Ovary (tissue), 9 donors: ENCODE results near the gene PSTPIP1. TPM values are rescaled to one million over a fixed set of nuclear protein-coding genes. Genes with fewer than 3 reads are reported as not detected.

Experiments used
- DNase-seq, 5 donors: peaks; one replicate each; pipeline ENCODE4 v3.0.0-alpha.2; 2019 to 2020
- H3K27ac ChIP-seq, 2 donors: fragments of 200-600 bp; one replicate each; pipeline versions ENCODE4 v1.5.1 to v1.8.0; 2019 to 2022
- H3K27me3 ChIP-seq: fragments of 200-600 bp; one replicate; pipeline ENCODE4 v1.8.0; 2022
- H3K36me3 ChIP-seq: fragments of 200-600 bp; sonication (generic); one replicate; pipeline ENCODE4 v1.5.1; 2019
- H3K4me1 ChIP-seq: one replicate; pipeline ENCODE4 v1.8.1; 2013; ENCODE audit warnings: mild to moderate bottlenecking, moderate library complexity; ENCODE audit not compliant: insufficient read depth
- H3K4me3 ChIP-seq: fragments of 200-600 bp; sonication (generic); one replicate; pipeline ENCODE4 v1.5.1; 2017
- H3K9me3 ChIP-seq, 2 donors: fragments of 200-600 bp in 1 of 2; sonication (generic) in 1 of 2; one replicate each; pipeline versions ENCODE4 v1.5.1 to v1.8.1; 2013 to 2019; ENCODE audit warnings: mild to moderate bottlenecking in 1 of 2, moderate library complexity in 1 of 2
- CTCF ChIP-seq, 3 donors: fragments of 450-650 bp in 2 of 3; fragments of 200-600 bp in 1 of 3; IDR thresholded peaks; one replicate each; pipeline versions ENCODE4 v1.5.1 to v1.8.0; 2016 to 2022; ENCODE audit warnings: antibody characterized with exemption in 3 of 3, mild to moderate bottlenecking in 1 of 3
- EP300 ChIP-seq: sonication (generic); formaldehyde crosslinking; IDR thresholded peaks from one replicate; pipeline ENCODE4 v1.6.1; 2017; ENCODE audit warnings: antibody characterized with exemption
- POLR2A ChIP-seq: fragments of 450-650 bp; IDR thresholded peaks from one replicate; pipeline ENCODE4 v1.6.1; 2017; ENCODE audit warnings: antibody characterized with exemption, mild to moderate bottlenecking, moderate library complexity
- WGBS, 3 donors: extraction: QIAGEN DNeasy Blood & Tissue Kit in 1 of 3; methylation state at CpG; one replicate each; pipeline versions ENCODE4 v1.1.5 to v1.1.7; 2013 to 2017; 5-methylcytosine and 5-hydroxymethylcytosine counted together
- intact Hi-C, 4 donors: fragments of 100-400 bp; cut with DNase I; formaldehyde crosslinking; loops; one replicate each; pipeline versions ENCODE4 v1.11.0 to v1.15.1; 2022 to 2023
- polyA plus RNA-seq, 2 donors: library from polyadenylated mRNA; stranded (reverse); fragments of 200-250 nt in 1 of 2; fragments of 350-450 nt in 1 of 2; fragmentation: Illumina TruSeq in 1 of 2; extraction: RNeasy Lipid Tissue Mini Kit (QIAGEN cat#74804) in 1 of 2; gene quantifications; one replicate each; pipeline ENCODE4 v1.2.3, GENCODE V29; 2013 to 2014
- total RNA-seq, 7 donors: library from RNA; depleted of rRNA in 2 of 7; stranded (reverse); fragments of >200 nt in 2 of 7; fragmentation: NEBNext Ultra II Directional in 3 of 7; extraction: Animal tissue kit (Norgen Biotek cat#: 25700) in 3 of 7; gene quantifications; one replicate each; pipeline versions ENCODE4 v1.1.0 to v1.2.4, GENCODE V29; 2016 to 2023
- donor health status: DM: no; HTN: no; CAD: no; lungs with moderate emphysema.
- donor health status: DM: no; HTN: no; CAD: no.
- donor health status: Bipolar disorder and iron deficiency.
- donor health status: DM: yes; HTN: yes; CAD: no.
- donor health status: DM: no; HTN: no; CAD: no.
- donor health status: DM: yes; HTN: yes; CAD: no.

Gene PSTPIP1
- total and polyA plus RNA-seq, 9 donors = 1.4 to 10.9 (median 2.5) TPM

GRCh38 chr15:76987276-76987675 lies 7.7 kb upstream of the PSTPIP1 start:
- intact Hi-C loops = no loop called here
- 80 to 92% (median 89%) methylated on average over 6 of the region's 6 CpGs for WGBS, 3 donors
- no peak for DNase-seq
- Histone ChIP-seq H3K27me3 (no peaks in the 10 kb centered on the region), H3K4me3 (no peak overlapping the region), H3K9me3 (no peaks in the 10 kb centered on the region), H3K4me1 (peaks cover 4% of the 10 kb centered on the region), H3K36me3 (no peaks in the 10 kb centered on the region), H3K27ac (no peak overlapping the region)
- TF ChIP-seq CTCF (IDR thresholded peaks at IDR 0.05) = no peak
- no peak for TF ChIP-seq EP300

GRCh38 chr15:76987896-76988860 lies 6.7 kb upstream of the PSTPIP1 start:
- peak in 1 of 5 donors; percentile 31 for DNase-seq
- no peaks in the 10 kb centered on the region for H3K9me3 ChIP-seq
- no peaks in the 10 kb centered on the region for H3K36me3 ChIP-seq
- WGBS, 3 donors = 79 to 88% (median 82%) methylated on average over 11 of the region's 11 CpGs
- intact Hi-C loops = no loop called here
- no peak overlapping the region for H3K4me3 ChIP-seq
- H3K27ac ChIP-seq = no peak overlapping the region
- TF ChIP-seq EP300 (no peak), POLR2A (no peak), CTCF (IDR thresholded peaks at IDR 0.05) (no peak)
- peaks cover 4% of the 10 kb centered on the region for H3K4me1 ChIP-seq
- H3K27me3 ChIP-seq = no peaks in the 10 kb centered on the region

- no peaks in the 10 kb centered on the region for H3K9me3 ChIP-seq
- no peak overlapping the region for H3K27ac ChIP-seq
- WGBS, 3 donors = 79 to 87% (median 85%) methylated on average over 12 of the region's 12 CpGs
- no peak for TF ChIP-seq CTCF (IDR thresholded peaks at IDR 0.05)
- no peak for TF ChIP-seq EP300
- TF ChIP-seq POLR2A = no peak
- peak in 1 of 5 donors; percentile 11 for DNase-seq
- H3K4me1 ChIP-seq = no peaks in the 10 kb centered on the region
- H3K27me3 ChIP-seq = no peaks in the 10 kb centered on the region
- H3K36me3 ChIP-seq = no peaks in the 10 kb centered on the region
- H3K4me3 ChIP-seq = no peak overlapping the region
- intact Hi-C loops = no loop called here
Measured at GRCh38 chr15:76988867-76989780, 5.8 kb upstream of the PSTPIP1 start.

- Histone ChIP-seq H3K9me3 (no peaks in the 10 kb centered on the region), H3K4me1 (peaks cover 1% of the 10 kb centered on the region), H3K27me3 (no peaks in the 10 kb centered on the region), H3K4me3 (no peak overlapping the region), H3K27ac (no peak overlapping the region), H3K36me3 (no peaks in the 10 kb centered on the region)
- peak in 1 of 5 donors; percentile 23 for DNase-seq
- WGBS, 3 donors = 82 to 85% (median 85%) methylated on average over 7 of the region's 7 CpGs
- intact Hi-C loops = no loop called here
- TF ChIP-seq CTCF (IDR thresholded peaks at IDR 0.05) (no peak), EP300 (no peak), POLR2A (no peak)
Measured at GRCh38 chr15:76991048-76991447, 3.9 kb upstream of the PSTPIP1 start.
